ENCODE data around the gene UQCRHL. TPM values are rescaled to one million over a fixed set of nuclear protein-coding genes. Genes with fewer than 3 reads are reported as not detected.

UQCRHL gene
- total RNA-seq, 5 donors from 2014 or later (not counting 1 experiment from before 2014, with no cell fraction given) = 0.68 to 1.3 (median 1.1) TPM

GRCh38 chr1:15850471-15851001, 43.1 kb upstream of the UQCRHL start:
- CTCF ChIA-PET = interaction anchor here in 1 of 2 donors (1.1 to 4.1 kb wide), 2 partner anchors 17 to 35 kb away, joined by 3 to 35 read pairs; no protein-coding TSS in a partner anchor
- Mint-ChIP-seq H3K4me3 (peak overlapping the region; percentile 65 to 97 (median 65)), H3K4me1 (peaks cover 53 to 57% (median 53%) of the 10 kb centered on the region in 3 donors), H3K27me3 (no peaks in the 10 kb centered on the region), H3K9me3 (no peaks in the 10 kb centered on the region), H3K27ac (peak overlapping the region; percentile 22 to 37), H3K36me3 (no peaks in the 10 kb centered on the region)
- ATAC-seq (replicated peaks in 1 of 4) (no peak), DNase-seq (no peak)
- Histone ChIP-seq H3K27ac (ENCODE audit: low read length) (no peak overlapping the region), H3K36me3 (ENCODE audit: control insufficient read depth in 2 of 2, extremely low read depth in 1 of 2, insufficient read depth in 1 of 2, low read length in 1 of 2) (no peaks in the 10 kb centered on the region), H3K4me3 (ENCODE audit: control insufficient read depth in 1 of 2, extremely low read depth in 1 of 2, low read length in 1 of 2) (no peak overlapping the region), H3K4me1 (ENCODE audit: control insufficient read depth in 1 of 2, extremely low read depth in 1 of 2, insufficient read depth in 2 of 2, low read length in 2 of 2) (peaks cover 27 to 38% of the 10 kb centered on the region in 2 experiments), H3K9me3 (no peaks in the 10 kb centered on the region), H3K27me3 (replicated peaks in 1 of 2; ENCODE audit: control insufficient read depth in 2 of 2, extremely low read depth in 1 of 2, insufficient read depth in 2 of 2, low read length in 1 of 2) (no peaks in the 10 kb centered on the region)
- POLR2A ChIA-PET = interaction anchor here in 1 of 2 donors (0.7 kb wide), 1 partner anchor 20 kb away, joined by 4 read pairs; no protein-coding TSS in a partner anchor
- WGBS (ENCODE audit: insufficient coverage) = no CpG with 5 or more reads among the region's 2 CpGs

GRCh38 chr1:15849775-15850324, 42.4 kb upstream of the UQCRHL start:
- ChIA-PET POLR2A (interaction anchor here (0.6 to 4.1 kb wide), 4 partner anchors 16 to 129 kb away, joined by 3 to 85 read pairs (median 6); no protein-coding TSS in a partner anchor), CTCF (interaction anchor here in 1 of 2 donors (1.9 to 4.1 kb wide), 2 partner anchors 16 to 34 kb away, joined by 6 to 35 read pairs; no protein-coding TSS in a partner anchor)
- Histone ChIP-seq H3K27ac (ENCODE audit: low read length) (peak overlapping the region; percentile 65), H3K27me3 (replicated peaks in 1 of 2; ENCODE audit: control insufficient read depth in 2 of 2, extremely low read depth in 1 of 2, insufficient read depth in 2 of 2, low read length in 1 of 2) (no peaks in the 10 kb centered on the region), H3K36me3 (ENCODE audit: control insufficient read depth in 2 of 2, extremely low read depth in 1 of 2, insufficient read depth in 1 of 2, low read length in 1 of 2) (no peaks in the 10 kb centered on the region), H3K4me1 (ENCODE audit: control insufficient read depth in 1 of 2, extremely low read depth in 1 of 2, insufficient read depth in 2 of 2, low read length in 2 of 2) (peaks cover 27 to 40% of the 10 kb centered on the region in 2 experiments), H3K9me3 (no peaks in the 10 kb centered on the region), H3K4me3 (ENCODE audit: control insufficient read depth in 1 of 2, extremely low read depth in 1 of 2, low read length in 1 of 2) (peak overlapping the region; percentile 85 to 95)
- DNase-seq (peak in 5 of 35 experiments; percentile 7 to 42 (median 12)), ATAC-seq (replicated peaks in 1 of 4) (no peak)
- WGBS (ENCODE audit: insufficient coverage) = 6% methylated on average over 13 of the region's 16 CpGs
- Mint-ChIP-seq H3K9me3 (no peaks in the 10 kb centered on the region), H3K27me3 (no peaks in the 10 kb centered on the region), H3K4me1 (peaks cover 55 to 58% (median 57%) of the 10 kb centered on the region in 3 donors), H3K27ac (peak overlapping the region; percentile 96), H3K4me3 (peak overlapping the region; percentile 97 to 98 (median 97)), H3K36me3 (no peaks in the 10 kb centered on the region)

DNA sequence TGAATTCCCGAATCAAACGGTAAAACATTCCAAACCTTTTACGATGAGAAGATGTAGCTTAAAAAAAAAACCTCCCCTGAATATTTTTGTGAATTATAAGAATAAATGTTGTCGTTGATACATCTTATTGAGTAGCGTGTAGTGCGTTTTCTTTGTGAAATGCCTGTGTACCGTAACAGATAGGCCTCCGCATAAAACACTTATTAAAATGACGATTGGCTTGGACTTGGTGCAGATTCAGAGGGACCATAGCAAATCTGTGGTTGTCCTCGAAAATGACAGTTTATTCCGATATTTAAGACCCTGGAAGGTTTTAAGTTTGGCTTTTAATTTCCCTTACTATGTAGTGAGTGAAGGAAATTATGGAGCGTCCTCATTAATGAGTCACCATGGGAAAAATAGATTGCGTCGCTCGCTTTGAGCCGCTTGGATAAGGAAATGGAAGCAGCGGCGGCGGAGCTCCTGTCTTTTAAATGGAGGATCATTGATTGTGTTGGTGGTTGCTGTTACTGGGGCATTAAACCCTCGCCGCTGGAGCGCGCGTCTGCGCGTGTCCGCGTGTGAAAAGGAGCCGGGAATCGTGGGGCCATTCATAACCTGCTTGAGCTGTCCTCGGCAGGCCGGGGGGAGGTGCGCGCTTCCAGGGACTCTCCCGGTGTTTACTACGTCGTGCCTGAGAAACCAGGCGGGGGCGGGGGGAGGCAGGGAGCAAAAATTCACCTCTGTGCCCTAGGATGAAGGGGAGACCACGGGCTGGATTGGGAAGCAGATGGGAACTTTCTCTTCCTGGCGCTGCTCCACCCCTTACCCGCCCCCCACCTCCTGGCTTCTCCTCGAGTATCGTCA, 41.7 kb upstream of the UQCRHL start:
- no peaks in the 10 kb centered on the region for H3K9me3 Mint-ChIP-seq
- no peaks in the 10 kb centered on the region for H3K27me3 ChIP-seq (replicated peaks in 1 of 2; ENCODE audit: control insufficient read depth in 2 of 2, extremely low read depth in 1 of 2, insufficient read depth in 2 of 2, low read length in 1 of 2)
- no peaks in the 10 kb centered on the region for H3K36me3 Mint-ChIP-seq
- H3K4me1 ChIP-seq (ENCODE audit: control insufficient read depth in 1 of 2, extremely low read depth in 1 of 2, insufficient read depth in 2 of 2, low read length in 2 of 2) = peaks cover 27 to 38% of the 10 kb centered on the region in 2 experiments
- DNase-seq = peak; percentile 15 to 79 (median 64)
- H3K4me1 Mint-ChIP-seq = peaks cover 51 to 55% (median 53%) of the 10 kb centered on the region in 3 donors
- 0% methylated on average over 25 of the region's 44 CpGs for WGBS (ENCODE audit: insufficient coverage)
- H3K36me3 ChIP-seq (ENCODE audit: control insufficient read depth in 2 of 2, extremely low read depth in 1 of 2, insufficient read depth in 1 of 2, low read length in 1 of 2) = no peaks in the 10 kb centered on the region
- peak in 1 of 4 experiments; percentile 3 for ATAC-seq (replicated peaks in 1 of 4)
- no peaks in the 10 kb centered on the region for H3K9me3 ChIP-seq
- H3K27me3 Mint-ChIP-seq = no peaks in the 10 kb centered on the region
- H3K4me3 ChIP-seq (ENCODE audit: control insufficient read depth in 1 of 2, extremely low read depth in 1 of 2, low read length in 1 of 2) = peak overlapping the region; percentile 85 to 95
- H3K4me3 Mint-ChIP-seq = peak overlapping the region; percentile 97 to 98 (median 97)
- ChIA-PET CTCF (interaction anchor here (0.7 to 4.1 kb wide), 4 partner anchors 14 to 53 kb away, joined by 3 to 35 read pairs (median 6); no protein-coding TSS in a partner anchor), POLR2A (interaction anchor here (0.6 to 4.1 kb wide), 7 partner anchors 13 to 516 kb away, joined by 3 to 85 read pairs (median 5); no protein-coding TSS in a partner anchor)
- H3K27ac ChIP-seq (ENCODE audit: low read length) = peak overlapping the region; percentile 65
- peak overlapping the region; percentile 96 for H3K27ac Mint-ChIP-seq

- Mint-ChIP-seq H3K4me1 (peaks cover 53 to 59% (median 58%) of the 10 kb centered on the region in 3 donors), H3K27me3 (no peaks in the 10 kb centered on the region), H3K27ac (peak overlapping the region; percentile 96), H3K4me3 (peak overlapping the region; percentile 97 to 98 (median 97)), H3K36me3 (no peaks in the 10 kb centered on the region), H3K9me3 (no peaks in the 10 kb centered on the region)
- peaks cover 27 to 33% of the 10 kb centered on the region in 2 experiments for H3K4me1 ChIP-seq (ENCODE audit: control insufficient read depth in 1 of 2, extremely low read depth in 1 of 2, insufficient read depth in 2 of 2, low read length in 2 of 2)
- DNase-seq (peak in 28 of 35 experiments; percentile 8 to 69 (median 29)), ATAC-seq (replicated peaks in 1 of 4) (peak; percentile 17 to 34 (median 30))
- H3K9me3 ChIP-seq = no peaks in the 10 kb centered on the region
- no peaks in the 10 kb centered on the region for H3K36me3 ChIP-seq (ENCODE audit: control insufficient read depth in 2 of 2, extremely low read depth in 1 of 2, insufficient read depth in 1 of 2, low read length in 1 of 2)
- WGBS (ENCODE audit: insufficient coverage) = under 1% methylated on average over 94 of the region's 104 CpGs
- peak overlapping the region; percentile 65 for H3K27ac ChIP-seq (ENCODE audit: low read length)
- ChIA-PET CTCF (interaction anchor here (0.7 to 4.1 kb wide), 7 partner anchors 10 to 54 kb away, joined by 3 to 35 read pairs (median 4); no protein-coding TSS in a partner anchor), POLR2A (interaction anchor here (0.6 to 4.1 kb wide), 8 partner anchors 12 to 517 kb away, joined by 4 to 85 read pairs (median 6); no protein-coding TSS in a partner anchor)
- peak overlapping the region; percentile 93 to 95 for H3K4me3 ChIP-seq (ENCODE audit: control insufficient read depth in 1 of 2, extremely low read depth in 1 of 2, low read length in 1 of 2)
- H3K27me3 ChIP-seq (replicated peaks in 1 of 2; ENCODE audit: control insufficient read depth in 2 of 2, extremely low read depth in 1 of 2, insufficient read depth in 2 of 2, low read length in 1 of 2) = no peaks in the 10 kb centered on the region
Observed at GRCh38 chr1:15848143-15848928, 40.9 kb upstream of the UQCRHL start.

- H3K27ac ChIP-seq (ENCODE audit: low read length) = peak overlapping the region; percentile 61
- peaks cover 27 to 33% of the 10 kb centered on the region in 2 experiments for H3K4me1 ChIP-seq (ENCODE audit: control insufficient read depth in 1 of 2, extremely low read depth in 1 of 2, insufficient read depth in 2 of 2, low read length in 2 of 2)
- H3K36me3 ChIP-seq (ENCODE audit: control insufficient read depth in 2 of 2, extremely low read depth in 1 of 2, insufficient read depth in 1 of 2, low read length in 1 of 2) = no peaks in the 10 kb centered on the region
- H3K9me3 ChIP-seq = no peaks in the 10 kb centered on the region
- H3K4me3 Mint-ChIP-seq = peak overlapping the region; percentile 91 to 97 (median 91)
- H3K27ac Mint-ChIP-seq = peak overlapping the region; percentile 66 to 72
- peak overlapping the region; percentile 93 to 95 for H3K4me3 ChIP-seq (ENCODE audit: control insufficient read depth in 1 of 2, extremely low read depth in 1 of 2, low read length in 1 of 2)
- no peak for ATAC-seq (replicated peaks in 1 of 4)
- H3K36me3 Mint-ChIP-seq = no peaks in the 10 kb centered on the region
- ChIA-PET POLR2A (interaction anchor here (0.6 to 4.1 kb wide), 7 partner anchors 10 to 369 kb away, joined by 3 to 85 read pairs (median 6); no protein-coding TSS in a partner anchor), CTCF (interaction anchor here in 1 of 2 donors (0.6 to 4.1 kb wide), 7 partner anchors 11 to 128 kb away, joined by 3 to 35 read pairs (median 4); partner anchors contain the start of gene ZBTB17)
- no peak for DNase-seq
- H3K9me3 Mint-ChIP-seq = no peaks in the 10 kb centered on the region
- no peaks in the 10 kb centered on the region for H3K27me3 ChIP-seq (replicated peaks in 1 of 2; ENCODE audit: control insufficient read depth in 2 of 2, extremely low read depth in 1 of 2, insufficient read depth in 2 of 2, low read length in 1 of 2)
- H3K4me1 Mint-ChIP-seq = peaks cover 53 to 58% (median 58%) of the 10 kb centered on the region in 3 donors
- WGBS (ENCODE audit: insufficient coverage) = 0% methylated on average over 34 of the region's 34 CpGs
- H3K27me3 Mint-ChIP-seq = no peaks in the 10 kb centered on the region
Observed at GRCh38 chr1:15847893-15848142, 40.4 kb upstream of the UQCRHL start.

Measured in T-cell (primary cell).